Fibroblast of skin of scalp (primary cell): ENCODE results near the gene MSANTD1.

Source experiments
- DNase-seq: peaks from one replicate; pipeline ENCODE4 v3.0.0-alpha.2; 2013

The MSANTD1 gene

DNA sequence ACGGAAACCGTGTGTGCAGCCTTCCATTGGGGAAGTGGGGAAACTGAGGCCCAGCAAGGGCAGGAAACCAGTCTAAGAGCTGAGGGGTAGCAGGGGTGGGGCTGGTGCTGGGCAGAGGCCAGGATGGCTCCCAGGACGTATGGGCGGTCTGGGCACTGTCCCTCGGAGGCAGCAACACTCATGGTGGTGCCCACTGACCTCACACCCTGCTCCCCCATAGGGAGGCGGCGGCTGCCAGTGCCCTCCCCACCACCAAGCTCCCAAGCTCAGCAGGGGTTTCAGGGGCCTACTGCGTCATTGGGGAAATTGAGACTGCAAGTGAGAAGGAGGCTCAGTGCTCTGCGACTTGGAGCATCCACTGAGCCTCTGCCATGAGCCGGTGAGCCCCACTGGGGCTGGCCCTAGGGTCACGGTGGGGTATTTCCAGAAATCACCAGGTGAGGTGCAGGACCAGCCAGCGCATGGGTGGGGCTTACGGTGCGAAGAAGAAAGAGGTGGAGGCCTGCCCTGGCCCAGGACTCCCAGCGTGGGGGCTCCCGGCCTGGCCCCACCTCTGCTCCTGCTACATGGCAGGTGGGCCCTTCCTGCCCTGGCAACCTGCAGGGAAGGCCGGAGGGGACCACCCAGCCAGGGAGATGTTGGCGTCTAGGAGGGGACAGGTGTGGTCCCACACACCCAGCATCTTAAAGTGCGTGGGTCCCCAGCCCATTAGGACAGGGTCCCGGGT is 915 bp downstream of the MSANTD1 start:
- no peak for DNase-seq

DNA sequence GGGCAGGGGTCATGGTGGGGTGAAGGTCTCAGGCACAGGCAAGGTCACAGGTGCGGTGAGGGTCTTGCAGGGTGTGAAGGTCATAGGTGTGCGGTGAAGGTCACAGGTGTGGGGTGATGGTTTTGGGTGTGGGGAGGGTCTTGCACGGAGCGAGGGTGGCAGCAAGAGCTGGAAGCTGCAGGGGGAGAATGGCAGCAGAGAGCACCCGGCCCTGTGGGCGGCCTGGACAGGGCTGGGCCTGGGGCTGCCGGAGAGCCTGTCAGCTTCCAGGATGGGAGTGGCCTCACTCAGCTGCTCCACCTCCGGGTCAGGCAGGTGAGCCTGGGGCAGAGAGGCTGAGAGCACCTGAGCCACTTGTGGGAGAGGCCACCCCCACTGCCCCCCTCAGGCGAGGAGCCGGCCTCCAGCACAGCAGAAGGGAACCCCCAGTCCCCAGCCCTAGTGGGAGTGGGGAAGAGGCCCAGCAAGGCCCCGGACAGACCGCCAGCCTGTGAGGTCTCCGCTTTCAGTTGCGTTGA is 1.5 kb downstream of the MSANTD1 start:
- DNase-seq: no peak

GRCh38 chr4:3250956-3251690 is 2.2 kb downstream of the MSANTD1 start:
- peak; percentile 28 for DNase-seq

DNA sequence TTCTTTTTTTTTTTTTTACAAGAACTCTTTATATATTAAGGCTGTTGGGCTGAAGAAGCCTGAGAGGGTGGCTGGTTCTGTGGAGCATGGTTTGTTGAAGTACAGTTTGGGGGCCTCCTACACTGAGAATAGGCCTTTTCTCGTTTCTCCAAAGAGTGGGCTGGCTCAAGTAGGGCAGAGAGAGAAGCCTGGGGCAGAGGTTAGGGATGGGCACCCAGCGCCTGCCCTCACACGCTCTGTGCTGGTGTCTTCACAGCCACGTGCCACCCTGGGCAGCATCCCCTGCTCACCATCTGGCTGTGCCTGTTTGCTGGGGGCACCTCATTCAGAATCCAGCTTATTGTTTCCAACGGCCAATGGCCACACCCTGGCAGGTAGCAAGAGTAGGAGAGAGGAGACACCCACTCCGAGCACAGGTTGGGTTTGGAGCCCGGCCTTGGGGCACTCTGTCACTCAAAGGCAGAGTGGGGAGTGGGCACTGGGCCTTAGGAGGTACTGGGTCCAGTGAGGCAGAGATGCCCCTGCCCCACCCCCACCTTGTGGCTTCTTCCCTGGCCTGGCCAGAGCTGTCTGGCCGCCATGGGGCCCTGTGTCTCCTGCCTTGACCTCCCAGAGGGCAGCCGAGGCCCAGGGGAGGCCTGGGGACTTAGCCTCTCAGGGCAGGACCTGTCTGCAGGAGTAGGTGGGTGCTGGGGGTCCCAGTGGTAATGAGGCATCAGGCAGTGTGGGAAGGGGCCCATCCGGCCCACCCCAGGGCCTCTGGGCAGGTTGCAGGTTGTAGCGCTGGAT is 2.9 kb downstream of the MSANTD1 start:
- DNase-seq: no peak

GRCh38 chr4:3252480-3252828 is 3.5 kb downstream of the MSANTD1 start:
- no peak for DNase-seq

- no peak for DNase-seq
Observed at GRCh38 chr4:3252831-3253641, 4.1 kb downstream of the MSANTD1 start.

- no peak for DNase-seq
Observed at GRCh38 chr4:3253808-3254207, 4.8 kb downstream of the MSANTD1 start.

GRCh38 chr4:3254302-3255131 is 5.6 kb downstream of the MSANTD1 start:
- no peak for DNase-seq

DNA sequence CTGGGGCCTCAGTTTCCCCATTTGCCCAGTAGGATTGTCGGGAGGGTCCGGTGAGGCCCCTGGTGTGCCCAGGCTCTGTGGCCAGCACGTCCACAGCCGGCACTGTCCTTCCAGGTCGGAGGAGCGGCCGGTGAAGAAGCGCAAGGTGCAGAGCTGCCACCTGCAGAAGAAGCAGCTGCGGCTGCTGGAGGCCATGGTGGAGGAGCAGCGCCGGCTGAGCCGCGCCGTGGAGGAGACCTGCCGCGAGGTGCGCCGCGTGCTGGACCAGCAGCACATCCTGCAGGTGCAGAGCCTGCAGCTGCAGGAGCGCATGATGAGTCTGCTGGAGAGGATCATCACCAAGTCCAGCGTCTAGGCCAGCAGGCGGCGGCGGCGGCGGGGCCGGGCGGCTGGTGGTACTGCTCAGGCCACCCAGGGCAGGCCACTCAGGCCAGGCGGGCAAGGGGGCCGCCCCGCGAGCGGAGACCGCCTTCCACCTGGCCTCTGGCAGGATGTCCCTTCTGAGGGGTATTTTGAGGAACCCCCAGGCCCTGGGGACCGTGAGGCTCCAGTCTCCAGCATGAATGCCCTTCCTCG is 6.7 kb downstream of the MSANTD1 start:
- DNase-seq: no peak

DNA sequence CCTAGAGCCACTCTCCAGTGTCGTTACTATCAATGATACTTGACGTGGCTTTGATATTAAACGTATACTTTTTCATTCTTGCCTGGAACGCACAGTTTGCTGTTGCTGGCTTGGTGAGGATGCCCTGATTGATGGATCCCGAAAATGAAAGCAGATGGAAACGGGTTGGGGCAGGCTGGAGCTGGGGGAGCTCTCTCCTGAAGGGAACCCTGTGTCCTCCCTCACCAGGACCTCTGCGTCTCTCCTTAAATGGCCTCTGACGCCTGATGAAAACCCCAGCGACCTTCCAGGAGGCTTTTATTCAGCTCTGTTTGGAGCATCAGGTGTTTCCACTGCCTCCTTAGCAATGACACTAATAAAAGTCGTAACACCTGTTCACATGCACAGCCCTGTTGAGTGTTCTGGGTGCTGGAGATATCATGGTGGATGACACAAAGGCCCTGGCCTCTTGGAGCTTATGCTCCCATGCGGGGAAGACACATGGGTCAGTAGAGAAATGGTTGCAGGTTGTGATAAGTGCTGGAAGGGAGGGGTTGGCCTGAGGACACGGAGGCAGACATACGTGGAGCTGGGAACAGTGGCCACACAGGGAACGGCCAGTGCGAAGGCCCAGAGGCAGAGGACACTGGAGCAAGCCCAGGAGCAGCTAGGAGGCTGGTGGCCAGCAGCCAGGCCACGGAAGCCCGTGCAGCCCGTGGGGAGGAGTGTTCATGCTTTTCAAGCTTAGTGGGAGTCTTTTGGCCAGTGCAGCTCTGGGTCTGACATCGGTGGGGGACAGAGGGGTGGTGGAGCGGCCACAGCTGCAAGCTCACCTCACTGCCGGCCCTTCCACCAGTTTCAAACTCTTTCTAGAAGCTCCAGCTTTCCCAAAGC is 7.5 kb downstream of the MSANTD1 start:
- DNase-seq: no peak

DNA sequence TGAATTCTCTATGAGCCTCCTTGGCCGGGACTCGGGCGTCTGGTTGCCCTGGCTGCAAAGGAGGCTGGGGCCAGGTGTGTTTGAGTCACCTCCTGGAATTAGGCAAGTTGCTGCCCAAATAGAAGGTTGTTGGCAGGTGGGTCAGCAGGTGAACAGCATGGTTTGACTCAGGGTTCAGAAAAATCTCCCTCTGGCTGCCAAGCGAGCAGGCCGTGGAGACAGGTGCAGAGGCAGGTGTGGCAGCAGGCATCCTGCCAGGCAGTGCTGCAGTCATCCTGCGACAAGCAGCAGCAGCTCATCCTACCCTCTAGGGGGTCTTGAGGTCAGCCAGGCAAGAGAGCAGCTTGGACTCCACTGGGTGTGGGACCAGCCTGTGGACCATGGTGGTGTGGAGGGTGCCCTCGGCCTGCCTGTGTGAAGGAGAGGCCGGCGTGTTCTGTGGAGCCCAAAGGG is 8.2 kb downstream of the MSANTD1 start:
- DNase-seq: no peak

GRCh38 chr4:3257556-3258482 is 8.9 kb downstream of the MSANTD1 start:
- no peak for DNase-seq

DNA sequence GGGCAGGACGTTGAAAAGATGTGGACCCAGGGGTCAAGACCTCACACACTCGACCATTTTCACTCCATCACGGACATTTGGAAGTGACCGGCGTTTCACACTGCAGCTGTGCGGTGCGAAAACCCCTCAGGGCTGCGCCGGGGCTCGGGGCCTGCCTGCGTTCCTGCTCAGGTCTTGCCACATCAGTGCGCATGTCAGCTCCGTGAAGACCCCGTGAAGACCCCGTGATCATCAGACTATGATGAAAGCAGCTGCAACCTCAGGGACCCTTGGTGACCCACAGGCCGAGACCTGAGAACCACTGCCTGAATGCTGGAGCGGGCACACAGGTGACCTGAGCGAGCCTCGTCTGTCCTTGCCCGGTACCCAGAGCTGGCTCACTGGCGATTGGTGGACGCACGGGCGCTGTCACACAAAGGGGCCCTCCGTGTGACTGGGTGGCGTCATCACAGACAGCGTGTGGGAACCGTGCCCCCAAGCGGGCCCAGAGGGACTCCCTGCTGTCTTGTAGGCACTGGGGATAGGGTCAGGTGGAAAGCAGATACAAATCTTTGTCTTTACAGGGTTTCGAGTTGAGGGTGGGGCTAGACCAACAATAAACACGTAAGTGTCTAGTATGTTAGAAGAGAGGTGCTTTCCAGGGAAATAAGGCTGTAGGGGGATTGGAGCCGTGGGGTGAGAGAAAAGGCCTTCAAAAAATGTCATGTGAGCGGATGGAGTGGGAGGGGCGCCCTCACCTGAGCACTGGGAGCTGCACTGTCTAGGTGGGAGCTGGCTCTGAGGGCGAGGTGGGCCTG is 12.7 kb downstream of the MSANTD1 start:
- DNase-seq: no peak

DNA sequence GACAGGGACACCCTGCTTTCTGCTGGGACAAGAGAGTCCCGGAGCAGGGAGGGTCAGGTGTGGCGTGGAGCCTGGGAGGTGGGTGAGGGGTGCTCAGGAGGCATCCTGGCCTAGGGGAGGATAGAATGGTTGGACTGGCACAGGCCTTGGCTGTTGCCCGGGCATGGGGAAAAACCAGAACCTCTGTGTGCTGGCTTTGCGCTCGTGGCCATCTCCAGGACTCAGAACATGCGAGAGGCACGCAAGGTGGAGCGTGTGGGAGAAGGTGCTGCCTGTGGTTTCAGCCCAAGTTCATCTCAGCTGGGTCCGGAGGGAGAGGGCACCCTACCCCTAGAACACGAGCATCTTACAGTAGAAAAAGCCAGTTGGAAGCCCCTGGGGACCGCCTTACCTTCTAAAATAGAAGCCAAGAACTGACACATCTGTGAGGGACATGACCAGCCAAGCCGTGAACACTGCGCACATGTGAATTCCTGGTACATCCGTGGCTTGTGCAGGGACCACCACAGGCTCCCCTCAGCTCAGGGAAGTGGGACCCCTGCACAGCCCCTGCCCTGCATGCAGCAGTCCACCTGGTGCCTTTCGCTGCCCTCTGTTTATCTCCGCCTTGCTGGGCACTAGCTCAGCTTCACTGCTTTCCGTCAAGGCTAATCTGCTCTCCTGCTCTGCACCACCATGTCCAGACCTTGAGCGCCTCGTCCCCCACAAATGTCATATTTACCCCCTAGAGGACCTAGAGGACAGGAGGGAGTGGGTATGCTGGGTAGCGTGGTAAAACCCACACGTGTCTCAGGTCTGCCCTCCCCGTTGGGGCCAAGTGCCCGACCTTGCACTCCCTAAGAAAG is 13.5 kb downstream of the MSANTD1 start:
- DNase-seq: no peak

- DNase-seq: no peak
Observed at GRCh38 chr4:3263053-3263875, 14.3 kb downstream of the MSANTD1 start.

GRCh38 chr4:3263876-3264193 is 14.9 kb downstream of the MSANTD1 start:
- DNase-seq: no peak
